HEK293 (cell line): ENCODE measurements around the gene RNF151.
A peak's percentile ranks its signal among the peaks of the same experiment; 100 is the strongest.

Experiments used
- MZF1 ChIP-seq: fragments of 450-650 bp; formaldehyde crosslinking; IDR thresholded peaks from 2 replicates; pipeline ENCODE4 v1.5.1; 2017; ENCODE audit warnings: missing biosample characterization, missing genetic modification characterization, borderline replicate concordance
- PRDM4 ChIP-seq: fragments of 450-650 bp; formaldehyde crosslinking; IDR thresholded peaks from 2 replicates; pipeline ENCODE4 v1.5.1; 2017; ENCODE audit warnings: missing biosample characterization, missing genetic modification characterization
- ZBTB20 ChIP-seq: fragments of 450-650 bp; formaldehyde crosslinking; IDR thresholded peaks from 2 replicates; pipeline ENCODE4 v1.5.1; 2016; ENCODE audit warnings: missing biosample characterization, missing genetic modification characterization
- ZBTB7A ChIP-seq: fragments of 450-650 bp; formaldehyde crosslinking; IDR thresholded peaks from 2 replicates; pipeline ENCODE4 v1.5.1; 2016; ENCODE audit warnings: low read depth, missing biosample characterization, missing genetic modification characterization
- ZFP3 ChIP-seq: fragments of 450-650 bp; formaldehyde crosslinking; IDR thresholded peaks from 2 replicates; pipeline ENCODE4 v1.5.1; 2016; ENCODE audit warnings: low read depth, missing biosample characterization, missing genetic modification characterization
- ZNF114 ChIP-seq: fragments of 450-650 bp; formaldehyde crosslinking; IDR thresholded peaks from 2 replicates; pipeline ENCODE4 v1.5.0; 2017; ENCODE audit warnings: missing biosample characterization, missing genetic modification characterization
- ZNF169 ChIP-seq: fragments of 450-650 bp; formaldehyde crosslinking; IDR thresholded peaks from 2 replicates; pipeline ENCODE4 v1.5.1; 2016; ENCODE audit warnings: missing biosample characterization, missing genetic modification characterization
- ZNF2 ChIP-seq: fragments of 450-650 bp; formaldehyde crosslinking; IDR thresholded peaks from 2 replicates; pipeline ENCODE4 v1.5.1; 2016; ENCODE audit warnings: missing biosample characterization, missing genetic modification characterization
- ZNF239 ChIP-seq: fragments of 450-650 bp; formaldehyde crosslinking; IDR thresholded peaks from 2 replicates; pipeline ENCODE4 v1.5.1; 2016; ENCODE audit warnings: missing biosample characterization, missing genetic modification characterization
- ZNF311 ChIP-seq: fragments of 450-650 bp; formaldehyde crosslinking; IDR thresholded peaks from 2 replicates; pipeline ENCODE4 v1.5.1; 2017; ENCODE audit warnings: missing biosample characterization, missing genetic modification characterization, borderline replicate concordance
- ZNF354C ChIP-seq: fragments of 450-650 bp; formaldehyde crosslinking; IDR thresholded peaks from 2 replicates; pipeline ENCODE4 v1.5.1; 2016; ENCODE audit warnings: missing biosample characterization, missing genetic modification characterization, low read depth, borderline replicate concordance
- ZNF518A ChIP-seq: fragments of 450-650 bp; formaldehyde crosslinking; conservative IDR thresholded peaks from 2 replicates; pipeline ENCODE4 v1.5.1; 2016; ENCODE audit warnings: low read depth, missing biosample characterization, missing genetic modification characterization
- ZNF529 ChIP-seq: fragments of 450-650 bp; formaldehyde crosslinking; IDR thresholded peaks from 2 replicates; pipeline ENCODE4 v1.5.1; 2017; ENCODE audit warnings: missing genetic modification characterization, missing biosample characterization; ENCODE audit not compliant: insufficient replicate concordance
- ZNF654 ChIP-seq: fragments of 450-650 bp; formaldehyde crosslinking; IDR thresholded peaks from 2 replicates; pipeline ENCODE4 v1.5.1; 2016; ENCODE audit warnings: low read depth, missing biosample characterization, missing genetic modification characterization
- ZNF670 ChIP-seq: fragments of 450-650 bp; formaldehyde crosslinking; IDR thresholded peaks from 2 replicates; pipeline ENCODE4 v1.5.1; 2016; ENCODE audit warnings: missing biosample characterization, missing genetic modification characterization, low read depth
- ZNF701 ChIP-seq: fragments of 450-650 bp; formaldehyde crosslinking; IDR thresholded peaks from 2 replicates; pipeline ENCODE4 v1.5.1; 2016; ENCODE audit warnings: missing biosample characterization, missing genetic modification characterization
- ZNF776 ChIP-seq: fragments of 450-650 bp; formaldehyde crosslinking; IDR thresholded peaks from 2 replicates; pipeline ENCODE4 v1.5.0; 2017; ENCODE audit warnings: missing biosample characterization, missing genetic modification characterization, borderline replicate concordance
- ZNF837 ChIP-seq: fragments of 450-650 bp; formaldehyde crosslinking; IDR thresholded peaks from 2 replicates; pipeline ENCODE4 v1.5.1; 2016; ENCODE audit warnings: missing biosample characterization, missing genetic modification characterization
- ZSCAN18 ChIP-seq: fragments of 450-650 bp; formaldehyde crosslinking; IDR thresholded peaks from 2 replicates; pipeline ENCODE4 v1.5.1; 2016; ENCODE audit warnings: missing biosample characterization, missing genetic modification characterization
- ZSCAN23 ChIP-seq: fragments of 450-650 bp; formaldehyde crosslinking; IDR thresholded peaks from 2 replicates; pipeline ENCODE4 v1.5.1; 2016; ENCODE audit warnings: missing biosample characterization, missing genetic modification characterization
- TF ChIP-seq, protein P1 (sequence below): fragments of 450-650 bp; formaldehyde crosslinking; IDR thresholded peaks from 2 replicates; pipeline ENCODE4 v1.5.1; 2016; ENCODE audit warnings: missing biosample characterization, missing genetic modification characterization
- TF ChIP-seq, protein P2 (sequence below): fragments of 450-650 bp; formaldehyde crosslinking; IDR thresholded peaks from 2 replicates; pipeline ENCODE4 v1.5.1; 2016; ENCODE audit warnings: missing biosample characterization, missing genetic modification characterization
- TF ChIP-seq, protein P3 (sequence below): fragments of 450-650 bp; formaldehyde crosslinking; IDR thresholded peaks from 2 replicates; pipeline ENCODE4 v1.5.1; 2017; ENCODE audit warnings: missing biosample characterization, missing genetic modification characterization
- TF ChIP-seq, protein P4 (sequence below): fragments of 450-650 bp; formaldehyde crosslinking; IDR thresholded peaks from 2 replicates; pipeline ENCODE4 v1.5.1; 2016; ENCODE audit warnings: missing biosample characterization, missing genetic modification characterization, low read depth

The RNF151 gene

GRCh38 chr16:1990351-1991134, 23.9 kb downstream of the RNF151 start (continued):
- TF ChIP-seq PRDM4 (tag by site-specific recombination) = no peak
- TF ChIP-seq ZNF239 (tag by site-specific recombination) = no peak
- TF ChIP-seq ZSCAN23 (tag by site-specific recombination) = no peak
- TF ChIP-seq ZNF529 (tag by site-specific recombination) = no peak
- no peak for TF ChIP-seq ZNF114 (tag by site-specific recombination)
- TF ChIP-seq, protein P1, sequence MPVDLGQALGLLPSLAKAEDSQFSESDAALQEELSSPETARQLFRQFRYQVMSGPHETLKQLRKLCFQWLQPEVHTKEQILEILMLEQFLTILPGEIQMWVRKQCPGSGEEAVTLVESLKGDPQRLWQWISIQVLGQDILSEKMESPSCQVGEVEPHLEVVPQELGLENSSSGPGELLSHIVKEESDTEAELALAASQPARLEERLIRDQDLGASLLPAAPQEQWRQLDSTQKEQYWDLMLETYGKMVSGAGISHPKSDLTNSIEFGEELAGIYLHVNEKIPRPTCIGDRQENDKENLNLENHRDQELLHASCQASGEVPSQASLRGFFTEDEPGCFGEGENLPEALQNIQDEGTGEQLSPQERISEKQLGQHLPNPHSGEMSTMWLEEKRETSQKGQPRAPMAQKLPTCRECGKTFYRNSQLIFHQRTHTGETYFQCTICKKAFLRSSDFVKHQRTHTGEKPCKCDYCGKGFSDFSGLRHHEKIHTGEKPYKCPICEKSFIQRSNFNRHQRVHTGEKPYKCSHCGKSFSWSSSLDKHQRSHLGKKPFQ = no peak
- TF ChIP-seq MZF1 = no peak
- no peak; the same call in 1 of the 2 replicates for TF ChIP-seq ZBTB20 (tag by site-specific recombination)
- no peak for TF ChIP-seq ZNF354C (tag by site-specific recombination)
- TF ChIP-seq, protein P2, sequence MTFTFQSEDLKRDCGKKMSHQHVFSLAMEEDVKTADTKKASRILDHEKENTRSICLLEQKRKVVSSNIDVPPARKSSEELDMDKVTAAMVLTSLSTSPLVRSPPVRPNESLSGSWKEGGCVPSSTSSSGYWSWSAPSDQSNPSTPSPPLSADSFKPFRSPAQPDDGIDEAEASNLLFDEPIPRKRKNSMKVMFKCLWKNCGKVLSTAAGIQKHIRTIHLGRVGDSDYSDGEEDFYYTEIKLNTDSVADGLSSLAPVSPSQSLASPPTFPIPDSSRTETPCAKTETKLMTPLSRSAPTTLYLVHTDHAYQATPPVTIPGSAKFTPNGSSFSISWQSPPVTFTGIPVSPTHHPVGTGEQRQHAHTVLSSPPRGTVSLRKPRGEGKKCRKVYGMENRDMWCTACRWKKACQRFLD = no peak
- TF ChIP-seq ZNF670 (tag by site-specific recombination) = no peak
- no peak for TF ChIP-seq ZNF169 (tag by site-specific recombination)
- TF ChIP-seq ZNF654 (tag by site-specific recombination) = no peak
- TF ChIP-seq, protein P3, sequence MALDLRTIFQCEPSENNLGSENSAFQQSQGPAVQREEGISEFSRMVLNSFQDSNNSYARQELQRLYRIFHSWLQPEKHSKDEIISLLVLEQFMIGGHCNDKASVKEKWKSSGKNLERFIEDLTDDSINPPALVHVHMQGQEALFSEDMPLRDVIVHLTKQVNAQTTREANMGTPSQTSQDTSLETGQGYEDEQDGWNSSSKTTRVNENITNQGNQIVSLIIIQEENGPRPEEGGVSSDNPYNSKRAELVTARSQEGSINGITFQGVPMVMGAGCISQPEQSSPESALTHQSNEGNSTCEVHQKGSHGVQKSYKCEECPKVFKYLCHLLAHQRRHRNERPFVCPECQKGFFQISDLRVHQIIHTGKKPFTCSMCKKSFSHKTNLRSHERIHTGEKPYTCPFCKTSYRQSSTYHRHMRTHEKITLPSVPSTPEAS (tag by site-specific recombination) = no peak
- TF ChIP-seq ZBTB7A (tag by site-specific recombination) = no peak
- TF ChIP-seq, protein P4, sequence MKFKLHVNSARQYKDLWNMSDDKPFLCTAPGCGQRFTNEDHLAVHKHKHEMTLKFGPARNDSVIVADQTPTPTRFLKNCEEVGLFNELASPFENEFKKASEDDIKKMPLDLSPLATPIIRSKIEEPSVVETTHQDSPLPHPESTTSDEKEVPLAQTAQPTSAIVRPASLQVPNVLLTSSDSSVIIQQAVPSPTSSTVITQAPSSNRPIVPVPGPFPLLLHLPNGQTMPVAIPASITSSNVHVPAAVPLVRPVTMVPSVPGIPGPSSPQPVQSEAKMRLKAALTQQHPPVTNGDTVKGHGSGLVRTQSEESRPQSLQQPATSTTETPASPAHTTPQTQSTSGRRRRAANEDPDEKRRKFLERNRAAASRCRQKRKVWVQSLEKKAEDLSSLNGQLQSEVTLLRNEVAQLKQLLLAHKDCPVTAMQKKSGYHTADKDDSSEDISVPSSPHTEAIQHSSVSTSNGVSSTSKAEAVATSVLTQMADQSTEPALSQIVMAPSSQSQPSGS = peak; percentile 95
- no peak for TF ChIP-seq ZNF2 (tag by site-specific recombination)
- no peak for TF ChIP-seq ZNF837
- no peak for TF ChIP-seq ZNF311
- no peak for TF ChIP-seq ZNF776 (tag by site-specific recombination)
- no peak for TF ChIP-seq ZSCAN18 (tag by site-specific recombination)
- TF ChIP-seq ZNF518A (tag by site-specific recombination) = no peak
- TF ChIP-seq ZFP3 = no peak
- TF ChIP-seq ZNF701 (tag by site-specific recombination) = no peak
